ENCODE data around the gene ZBTB7C.

The ZBTB7C gene

DNA sequence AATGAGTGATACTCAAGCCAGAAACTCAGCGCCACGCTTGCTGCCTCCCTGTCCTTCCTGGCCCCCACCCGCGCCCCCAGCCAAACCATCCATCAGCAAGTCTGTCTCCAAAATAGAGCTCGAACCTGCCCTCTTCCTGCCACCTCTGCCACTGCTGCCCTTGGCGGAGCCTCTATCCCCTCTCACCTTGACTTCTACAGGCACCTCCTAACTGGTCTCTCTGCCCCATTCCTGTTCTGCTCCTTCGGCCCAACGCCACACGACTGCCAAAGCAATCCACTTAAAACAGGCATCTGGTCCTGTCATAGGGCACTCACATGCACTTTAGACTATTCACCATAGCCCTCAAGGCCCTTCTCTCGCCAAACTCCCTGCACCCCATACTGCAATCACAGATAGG, 268.5 kb downstream of the ZBTB7C start:
- DNase-seq (ENCODE audit: low read depth), result no peak

DNA sequence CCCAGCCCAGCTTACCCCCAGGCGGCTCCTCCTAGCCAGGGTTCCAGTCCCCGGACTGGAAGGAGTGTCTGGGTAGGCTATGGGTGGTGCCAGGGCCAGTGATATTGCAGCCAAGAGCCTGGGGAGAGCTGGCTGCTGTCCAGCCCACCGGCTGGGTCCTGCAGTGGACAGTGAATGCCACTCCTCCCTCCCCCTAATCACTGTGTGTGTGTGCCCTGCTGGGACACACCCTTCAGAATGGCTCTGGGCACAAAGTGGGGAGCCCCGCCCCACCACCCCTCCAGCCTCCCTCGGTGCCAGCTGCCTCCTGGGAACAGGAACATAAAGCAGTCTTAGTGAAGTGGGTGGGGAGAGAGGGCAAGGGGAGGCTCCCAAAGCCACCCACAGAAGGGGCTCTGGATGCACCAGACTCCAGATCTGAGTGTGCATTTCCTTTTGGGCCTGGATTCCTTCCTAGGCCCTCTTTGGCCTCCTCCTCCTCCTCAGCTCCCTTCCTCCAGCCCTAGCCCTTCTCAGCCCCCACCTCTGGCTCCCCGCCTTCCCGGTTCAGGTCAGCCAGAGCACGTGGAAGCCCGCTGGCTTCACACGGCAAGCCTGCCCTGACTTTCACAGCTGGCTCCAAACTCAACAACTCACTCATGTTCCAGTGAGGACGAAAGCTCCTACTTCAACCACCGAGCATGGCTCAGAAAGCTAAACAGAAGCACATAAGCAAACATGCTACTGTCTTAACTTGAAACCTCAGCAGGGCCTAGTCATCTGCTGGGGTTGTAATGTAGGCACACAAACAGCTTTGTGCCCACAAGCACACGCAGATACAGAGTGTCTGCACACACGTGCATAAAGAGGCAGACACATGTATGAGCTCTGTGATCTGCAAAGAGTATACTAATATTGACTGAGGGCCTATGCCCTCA, 269.5 kb downstream of the ZBTB7C start:
- no peak for DNase-seq (ENCODE audit: low read depth)

DNA sequence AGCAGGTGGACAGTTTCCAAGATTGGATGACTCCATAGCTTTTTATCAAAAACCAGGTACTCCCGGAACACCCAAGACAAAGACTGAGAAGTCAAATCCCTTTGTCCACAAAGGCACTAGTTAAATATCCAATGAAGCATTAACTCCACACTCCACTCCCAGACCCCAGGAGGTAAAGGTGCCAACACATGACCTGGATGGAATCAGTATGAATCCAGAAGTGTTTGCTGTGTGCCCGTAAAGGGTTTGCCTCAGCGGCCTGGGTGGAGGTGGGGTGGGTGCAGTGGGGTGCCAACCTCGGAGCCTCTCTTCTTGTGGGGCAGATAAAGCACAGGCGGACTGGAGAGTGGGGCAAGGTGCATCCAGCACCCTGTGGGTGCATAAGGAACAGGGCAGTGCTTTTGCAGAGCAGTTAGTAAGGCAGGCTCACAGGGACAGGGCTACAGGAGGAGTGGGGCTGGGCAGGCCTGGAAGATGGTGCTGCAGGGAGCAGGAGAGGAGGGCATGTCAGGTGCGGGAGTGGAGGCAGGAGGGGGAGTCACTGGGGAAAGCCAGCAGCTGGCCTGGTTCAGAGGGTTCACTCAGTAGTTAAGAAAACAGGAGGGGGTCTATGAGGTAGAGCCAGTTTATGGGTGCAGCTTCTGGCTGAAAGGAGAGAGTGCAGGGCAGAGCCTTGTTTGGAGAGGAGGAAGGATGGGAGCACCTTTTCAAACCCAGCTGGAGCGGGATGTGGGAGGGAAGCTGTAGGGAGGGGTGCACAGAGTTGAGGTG, 270.3 kb downstream of the ZBTB7C start:
- no peak for DNase-seq (ENCODE audit: low read depth)

DNA sequence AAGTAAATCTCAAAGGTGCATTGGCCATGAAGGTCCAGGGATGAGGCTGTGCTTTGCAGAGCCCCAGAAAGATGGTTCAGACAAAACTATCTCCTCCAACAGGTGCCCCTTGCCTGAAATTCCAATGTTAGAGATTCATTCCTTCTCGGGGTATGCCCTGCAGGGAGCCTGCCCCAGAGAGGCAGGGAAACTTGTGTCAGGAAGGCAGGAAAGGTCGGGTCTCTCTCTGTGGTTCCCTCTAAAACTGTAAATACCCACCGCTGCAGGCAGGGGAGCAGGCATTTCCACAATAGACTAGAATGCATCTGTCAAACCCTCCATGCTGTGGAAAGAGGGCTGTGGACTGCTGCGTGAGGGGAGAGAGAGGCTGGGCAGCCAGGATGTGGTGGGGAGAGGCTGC, 271.0 kb downstream of the ZBTB7C start:
- no peak for DNase-seq (ENCODE audit: low read depth)

DNA sequence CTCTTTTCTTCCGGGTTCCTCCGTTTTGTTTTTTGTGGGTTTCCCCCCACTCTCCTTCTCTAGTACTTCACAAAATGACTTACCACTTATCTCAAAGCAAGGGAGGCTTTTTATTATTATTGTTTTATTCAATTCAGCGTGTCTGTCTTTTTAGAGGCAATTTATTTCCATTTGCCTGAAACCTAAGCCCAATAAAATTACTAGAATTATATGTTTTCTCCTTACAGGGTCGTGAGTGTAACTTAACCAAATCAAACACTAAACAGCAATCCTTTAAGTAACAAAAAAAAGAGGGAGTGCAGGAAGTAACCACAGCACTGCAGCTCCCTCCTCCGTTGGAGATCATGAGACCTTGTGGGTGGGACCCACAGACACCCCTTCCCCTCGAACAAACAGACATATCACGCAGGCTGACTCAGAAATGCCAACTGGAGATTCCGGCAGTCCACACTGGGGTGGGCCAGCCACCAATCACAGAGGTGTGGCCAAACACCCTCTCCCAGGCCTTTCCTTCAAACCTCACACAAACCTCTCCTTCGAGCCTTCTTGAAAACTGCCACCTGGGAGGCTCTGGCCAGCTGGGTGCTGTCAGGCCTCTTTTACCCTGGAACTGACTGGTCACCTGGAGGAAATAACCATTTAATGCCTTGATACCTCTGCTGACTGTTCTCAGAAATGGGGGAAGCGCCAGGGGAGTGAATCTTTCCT, 271.7 kb downstream of the ZBTB7C start:
- DNase-seq (ENCODE audit: low read depth), result no peak

DNA sequence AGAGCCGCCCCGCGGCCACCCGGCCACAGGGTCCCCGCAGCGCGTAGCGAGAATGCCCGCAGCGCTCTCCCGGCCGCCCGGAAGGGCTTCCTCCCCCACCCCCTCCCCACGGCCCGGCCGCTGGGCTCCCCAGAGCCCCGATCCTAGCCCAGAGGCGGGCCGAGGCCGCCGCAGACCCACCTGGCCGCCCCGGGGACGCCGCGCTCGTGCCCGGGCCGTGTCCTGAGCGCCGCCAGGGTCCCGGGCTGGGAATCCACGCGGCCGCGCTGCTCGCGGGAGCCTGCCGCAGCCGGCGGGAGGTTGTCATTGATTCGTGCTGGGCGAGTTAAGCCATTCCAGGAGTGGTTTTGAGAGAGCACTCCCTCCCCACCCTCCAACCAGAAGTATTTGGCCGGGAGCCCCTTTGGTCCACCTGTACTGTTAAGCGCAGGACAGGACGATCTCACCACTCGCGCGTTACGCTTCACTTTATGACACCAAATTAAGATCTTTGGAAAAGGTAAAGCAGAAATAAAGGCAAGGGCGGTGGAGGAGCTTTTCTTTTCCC, 272.3 kb downstream of the ZBTB7C start:
- no peak for DNase-seq (ENCODE audit: low read depth)

DNA sequence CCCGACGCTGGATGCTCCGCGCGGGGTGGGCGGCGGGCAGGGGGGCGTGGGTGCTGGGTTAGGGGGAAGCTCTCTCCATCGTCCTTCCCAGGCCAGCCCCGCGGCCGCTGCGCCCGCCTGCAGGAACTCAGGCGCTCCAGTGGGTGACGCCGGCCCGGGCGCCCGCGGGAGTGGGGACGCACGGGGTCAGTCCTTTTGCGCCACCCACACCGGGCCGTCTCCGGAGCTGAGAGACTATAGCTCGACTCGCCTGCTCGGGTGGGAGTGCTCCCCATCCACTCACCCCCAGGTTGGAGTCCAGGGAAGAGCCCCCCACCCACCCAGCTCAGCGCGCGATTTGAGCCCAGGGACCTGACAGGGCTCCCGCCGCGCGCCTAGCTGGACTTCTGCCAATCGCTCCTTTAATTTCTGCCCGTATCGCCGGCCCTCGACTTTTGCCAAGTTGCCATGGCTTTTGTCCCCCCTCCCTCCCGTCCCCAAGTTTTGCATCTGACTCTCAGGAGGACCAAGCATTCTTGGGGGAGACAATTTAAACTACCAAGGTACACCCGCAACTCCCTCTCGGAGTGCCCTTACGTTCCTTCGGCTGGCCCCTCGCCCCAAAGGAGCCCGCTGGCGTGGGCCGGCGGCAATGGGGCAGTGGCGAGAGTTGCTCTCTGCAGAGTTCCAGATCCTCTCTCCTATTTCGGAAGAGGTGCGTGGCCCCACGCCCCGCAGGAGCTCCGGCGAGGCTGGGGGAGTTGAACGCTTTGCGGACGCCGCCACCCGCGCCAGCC, 272.9 kb downstream of the ZBTB7C start:
- no peak for DNase-seq (ENCODE audit: low read depth)

DNA sequence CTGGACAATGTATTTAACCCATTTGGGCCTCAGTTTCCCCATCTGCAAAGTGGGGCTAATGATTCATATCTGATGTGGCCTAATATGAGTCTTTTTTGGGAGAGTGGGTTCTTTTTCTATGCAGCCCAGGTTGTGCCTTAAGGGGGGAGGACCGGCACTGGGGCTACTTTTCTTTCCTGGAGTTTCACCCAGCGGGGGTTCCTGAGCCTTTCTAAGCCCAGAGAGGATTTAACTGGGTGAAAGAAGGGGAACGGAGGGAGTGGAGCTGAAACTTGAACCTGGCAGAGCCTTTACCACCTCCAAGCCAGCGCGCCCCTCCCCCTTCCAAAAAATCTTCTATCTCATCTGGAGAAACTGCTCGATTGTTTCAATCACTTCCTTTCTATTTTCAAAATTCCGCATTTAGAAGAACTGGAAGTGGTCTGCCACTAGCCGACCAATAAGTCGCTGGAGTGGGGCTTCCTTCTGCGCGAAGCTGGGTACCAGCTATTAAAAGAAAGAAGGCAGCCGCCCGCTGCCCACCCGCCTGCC, 273.7 kb downstream of the ZBTB7C start:
- no peak for DNase-seq (ENCODE audit: low read depth)

DNA sequence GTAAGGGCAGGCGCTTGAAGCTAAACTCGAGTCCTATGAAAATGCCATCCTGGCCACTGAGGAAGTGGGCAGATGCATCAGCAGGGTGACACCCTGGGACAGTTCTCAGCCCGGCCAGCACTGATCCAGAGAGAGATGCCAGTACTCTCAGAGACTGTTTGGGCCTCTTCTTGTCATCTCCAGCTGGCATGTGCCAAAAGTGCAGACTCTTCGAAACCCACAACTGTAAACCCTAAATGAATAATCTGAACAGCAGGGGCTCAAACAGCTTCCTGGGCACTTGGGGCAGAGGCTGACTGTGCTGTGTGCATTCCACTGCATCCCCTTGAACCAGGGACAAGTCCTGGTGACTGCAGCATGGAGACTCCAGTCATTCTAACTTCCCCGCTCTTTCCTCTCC, 274.6 kb downstream of the ZBTB7C start:
- no peak for DNase-seq (ENCODE audit: low read depth)

DNA sequence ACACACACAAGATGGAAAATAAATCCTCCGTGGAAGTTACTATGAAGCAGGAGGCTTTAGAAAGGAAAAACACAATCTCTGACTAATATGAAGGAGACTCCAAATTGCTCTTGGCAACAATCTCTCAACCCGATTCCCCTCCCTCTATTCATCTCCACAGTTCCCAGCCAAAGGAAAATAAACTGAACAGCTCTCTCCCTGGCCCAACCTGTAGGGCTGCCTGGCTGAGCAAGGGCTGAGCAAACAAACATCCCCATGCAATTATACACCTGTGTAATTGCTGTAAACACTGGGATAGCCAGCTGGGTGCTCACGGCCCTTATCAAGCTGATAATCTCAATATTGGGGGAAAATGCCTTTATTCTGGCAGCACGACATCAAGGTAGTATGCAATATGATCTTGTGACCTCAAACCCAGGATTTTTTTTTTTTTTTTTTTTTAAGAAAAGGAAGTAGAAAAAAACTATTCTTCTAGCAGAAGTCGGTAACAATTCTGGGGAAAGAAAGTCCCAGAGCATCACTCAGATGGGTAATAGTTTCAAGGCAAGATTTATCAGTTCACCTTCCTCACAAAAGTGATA, 275.4 kb downstream of the ZBTB7C start:
- DNase-seq (ENCODE audit: low read depth), result no peak

DNA sequence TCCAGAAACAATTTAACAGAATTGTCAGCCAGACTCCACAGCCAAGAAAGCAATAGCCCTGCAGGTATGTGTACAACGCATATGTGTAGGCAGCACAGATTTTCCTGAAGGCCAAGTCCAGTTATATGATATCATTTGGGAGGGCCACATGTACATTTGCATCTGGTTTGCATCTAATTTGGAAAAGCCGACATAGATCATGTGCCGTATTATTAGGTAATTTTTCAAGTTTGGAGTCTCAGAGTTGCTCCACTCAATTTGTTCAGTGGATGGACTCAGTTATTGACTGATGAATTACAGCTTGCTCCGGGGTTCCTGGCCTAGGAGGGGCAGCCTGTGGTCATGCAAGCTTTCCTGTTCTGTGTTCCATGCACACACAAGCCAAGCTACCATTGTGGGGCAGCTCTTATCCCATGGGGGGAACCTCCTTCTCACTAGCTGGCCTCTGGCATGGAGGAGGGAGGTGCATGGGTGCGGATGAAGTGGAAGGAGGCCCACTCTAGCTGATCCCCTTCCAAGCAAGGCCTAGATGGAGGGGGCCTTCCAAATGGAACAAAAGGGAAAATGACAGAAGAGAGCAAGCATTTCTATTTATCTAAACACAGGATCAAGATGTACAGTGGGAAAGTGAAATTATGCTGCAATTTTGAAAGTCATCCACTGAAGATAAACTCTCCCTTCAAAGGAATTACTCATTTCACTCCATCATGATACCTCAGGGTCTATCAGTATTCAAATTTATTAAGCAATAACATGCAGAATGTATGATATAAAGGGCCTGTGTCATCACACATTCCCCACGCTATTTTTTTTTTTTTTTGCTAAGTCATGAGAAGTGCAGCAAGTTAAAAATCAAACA, 276.2 kb downstream of the ZBTB7C start:
- no peak for DNase-seq (ENCODE audit: low read depth)

DNA sequence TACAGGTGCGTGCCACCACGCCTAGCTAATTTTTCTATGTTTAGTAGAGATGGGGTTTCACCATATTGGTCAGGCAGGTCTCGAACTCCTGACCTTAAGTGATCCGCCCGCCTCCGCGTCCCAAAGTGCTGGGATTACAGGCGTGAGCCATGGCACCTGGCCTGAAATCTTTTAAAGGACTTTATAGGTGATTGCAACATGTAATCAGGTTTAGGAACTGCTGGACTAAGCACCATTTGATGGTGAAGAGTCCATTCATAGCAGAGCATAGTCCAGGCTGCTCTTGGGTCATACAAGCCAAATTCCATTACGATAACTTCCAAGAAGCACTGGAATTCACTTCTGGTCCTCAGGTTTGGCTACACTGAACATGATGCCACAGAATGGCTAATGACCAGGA, 278.1 kb downstream of the ZBTB7C start:
- no peak for DNase-seq (ENCODE audit: low read depth)

DNA sequence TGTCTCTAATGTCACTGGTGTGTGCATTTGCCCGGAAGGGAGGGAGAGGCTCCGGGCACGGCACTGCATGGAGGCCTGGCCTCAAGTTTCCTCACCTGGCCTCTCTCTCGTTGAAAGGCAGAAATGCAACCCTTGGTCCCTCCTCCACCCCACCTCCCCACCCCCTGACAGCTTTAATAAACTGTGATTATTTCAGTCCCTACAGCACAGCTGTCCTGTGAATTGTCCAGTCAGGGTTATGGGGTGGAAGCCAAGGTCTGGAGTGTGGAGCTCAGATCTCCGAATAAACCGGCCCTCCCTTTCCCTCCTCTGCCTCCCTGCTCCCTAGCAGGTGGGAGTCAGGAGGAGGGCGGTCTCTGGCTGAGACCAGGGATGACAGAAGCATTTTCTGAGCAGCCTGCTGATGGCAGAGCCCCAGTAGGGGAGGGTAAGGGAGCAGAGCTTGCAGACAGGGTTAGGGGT, 279.5 kb downstream of the ZBTB7C start:
- DNase-seq (ENCODE audit: low read depth), result no peak

DNA sequence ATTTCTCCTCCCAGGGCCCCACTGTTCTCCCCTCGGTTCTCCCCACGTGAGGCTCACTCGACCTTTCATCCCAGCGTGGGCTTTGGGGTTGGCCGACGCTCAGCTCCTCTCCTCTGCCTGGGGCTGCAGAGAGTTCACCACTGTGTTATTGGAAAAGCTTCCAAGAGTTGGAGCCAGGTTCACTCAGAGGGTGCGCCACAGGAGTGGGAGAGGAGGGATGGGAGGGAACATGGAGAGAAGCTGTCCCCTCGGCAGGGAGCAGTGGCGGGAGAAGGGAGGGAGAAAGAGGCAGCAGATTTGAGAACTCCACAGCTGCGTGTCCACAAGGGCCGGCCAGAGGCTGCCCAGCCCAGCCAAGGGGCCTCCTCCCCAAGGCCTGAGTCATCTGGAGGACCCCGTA, 281.6 kb downstream of the ZBTB7C start:
- no peak for DNase-seq (ENCODE audit: low read depth)

DNA sequence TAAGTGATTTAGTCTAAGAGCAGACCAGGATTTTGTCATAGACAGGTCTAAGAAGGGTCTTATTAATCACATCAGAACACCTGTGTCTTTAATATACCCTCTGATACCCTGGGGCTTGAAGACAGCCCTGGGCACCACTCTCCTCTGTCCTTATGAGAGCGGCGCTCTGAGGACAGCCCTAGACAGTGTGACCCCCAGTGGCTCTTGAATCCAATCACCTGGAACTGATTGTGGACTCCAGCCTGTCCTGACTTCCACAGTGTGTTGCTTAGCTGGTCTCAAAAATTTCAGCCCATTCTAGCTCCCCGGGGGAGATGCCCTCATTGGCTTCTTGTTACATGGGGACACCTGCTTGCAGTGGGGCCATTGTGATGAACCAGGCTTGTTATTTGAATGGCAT, 282.9 kb downstream of the ZBTB7C start:
- DNase-seq (ENCODE audit: low read depth), result no peak

DNA sequence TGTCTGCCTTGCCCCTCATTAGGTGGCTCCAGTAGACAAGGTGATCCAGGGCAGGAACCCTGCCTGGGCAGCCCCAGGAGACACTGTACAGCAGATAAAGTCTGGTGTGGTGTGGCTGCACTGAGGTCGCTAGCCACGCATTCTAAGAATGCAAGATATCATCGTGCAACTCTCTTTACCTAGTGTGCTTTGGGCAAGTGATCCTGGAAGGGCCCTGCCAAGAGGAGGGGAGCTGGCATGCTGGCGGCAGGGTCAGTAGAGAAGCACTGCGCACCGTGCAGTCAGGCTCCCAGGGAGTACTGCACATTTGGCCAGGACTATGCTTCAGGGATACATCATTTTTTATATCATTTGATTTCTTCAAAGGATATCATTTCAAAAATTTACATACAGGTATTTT, 283.5 kb downstream of the ZBTB7C start:
- no peak for DNase-seq (ENCODE audit: low read depth)

DNA sequence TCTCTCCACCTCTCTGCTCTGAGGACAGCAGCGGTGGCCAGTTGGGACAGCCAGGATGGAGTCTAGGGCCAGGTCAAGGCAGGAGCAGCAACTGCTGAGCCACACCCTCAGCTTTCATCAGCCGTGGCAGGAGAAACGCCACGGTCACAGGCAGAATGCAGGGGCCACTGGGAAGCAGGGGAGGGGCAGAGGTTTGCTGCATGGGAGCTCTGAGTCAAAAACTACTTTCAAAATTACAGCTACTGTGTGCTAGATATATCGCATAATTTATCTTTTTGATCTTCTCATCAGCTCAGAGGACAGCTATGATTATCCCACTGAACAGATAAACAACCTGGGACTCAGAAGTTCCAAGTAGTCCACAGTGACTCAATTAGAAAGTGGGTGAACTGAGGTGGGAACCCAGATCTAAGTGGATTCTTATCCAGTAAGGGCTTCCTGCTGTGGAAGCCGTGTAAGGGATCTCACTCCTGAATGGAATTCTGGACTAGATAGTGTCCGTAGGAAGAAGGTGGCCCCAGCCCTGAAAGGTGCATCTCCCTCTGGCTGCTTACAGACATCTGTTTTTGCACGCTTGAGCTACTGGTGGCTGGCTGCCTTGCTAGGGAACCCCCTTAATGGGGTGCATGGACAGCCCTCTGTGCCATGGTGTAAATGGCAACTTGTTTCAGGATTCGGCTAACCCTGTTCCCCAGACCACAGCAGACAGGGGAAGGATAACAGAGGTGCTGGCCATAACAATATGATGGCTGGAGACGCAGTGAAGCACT, 284.1 kb downstream of the ZBTB7C start:
- DNase-seq (ENCODE audit: low read depth), result no peak

DNA sequence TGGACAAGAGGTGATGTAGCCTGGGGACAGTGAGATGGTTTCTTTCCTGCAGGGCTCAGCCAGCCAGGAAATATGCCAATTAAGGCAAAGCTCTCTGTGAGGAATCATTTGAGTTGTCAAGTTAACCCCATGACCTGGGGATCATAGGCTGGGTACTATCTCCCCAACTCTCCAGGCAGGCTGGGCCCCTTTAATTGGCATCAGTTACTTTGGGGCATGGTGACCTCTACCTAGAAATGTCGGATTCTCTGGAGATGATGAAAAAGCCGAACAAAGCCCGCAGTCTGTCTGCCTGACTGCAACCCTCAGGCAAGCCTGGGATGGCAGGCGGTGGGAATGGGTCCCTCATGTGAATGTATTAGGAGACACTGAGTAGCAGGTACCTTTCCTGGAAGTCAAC, 285.2 kb downstream of the ZBTB7C start:
- DNase-seq (ENCODE audit: low read depth), result no peak

DNA sequence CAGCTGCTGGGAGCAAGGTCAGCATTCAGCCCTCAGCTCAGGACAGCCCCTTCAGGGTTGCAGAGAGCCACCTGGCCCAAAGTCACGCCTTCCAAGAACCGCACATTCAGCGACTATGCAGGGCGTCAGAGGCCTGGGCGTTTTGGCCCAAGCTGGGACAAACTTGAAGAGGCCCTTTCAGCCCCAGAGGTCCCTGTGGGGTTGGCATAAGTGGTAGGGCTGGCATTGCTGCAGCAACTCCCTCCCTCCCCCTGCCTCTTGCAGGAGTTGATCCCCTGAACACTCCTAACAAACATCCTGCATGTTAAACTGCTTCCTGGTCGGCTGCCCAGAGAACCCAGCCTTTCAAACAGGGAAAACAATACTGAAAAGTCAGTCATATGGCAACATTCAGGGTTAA, 285.9 kb downstream of the ZBTB7C start:
- no peak for DNase-seq (ENCODE audit: low read depth)

Measured in T follicular helper cell (primary cell).